Endothelial cell of umbilical vein (primary cell): ENCODE results near the gene ATP1A3. TPM values are rescaled to one million over a fixed set of nuclear protein-coding genes. Genes with fewer than 3 reads are reported as not detected.
"Not testable (repeated sequence)": the region's sequence is repeated elsewhere in the genome, so short reads cannot be mapped to it uniquely, and the experiment has no call there.

ENCODE experiments used
- BruUV-seq: library from RNA; stranded (reverse); fragments of 400-500 nt; replicated peaks from 2 replicates; lab custom pipeline; 2021; lab: Mats Ljungman, UMichigan
- CTCF ChIA-PET: fragments of 300-600, 350-600 bp; sonication (Branson Sonifier 250); formaldehyde crosslinking; loops from one replicate; lab custom pipeline; 2021; ENCODE audit warnings: antibody characterized with exemption, inconsistent platforms; lab: Charles Lee
- POLR2A ChIA-PET: fragments of 300-600, 350-600 bp; sonication (Branson Sonifier 250); formaldehyde crosslinking; loops from one replicate; lab custom pipeline; 2021; ENCODE audit warnings: antibody characterized with exemption, inconsistent platforms; lab: Charles Lee
- DNase-seq: peaks from one replicate; pipeline ENCODE4 v3.0.0-alpha.2; 2011; ENCODE audit warnings: low read depth, low spot score
- FAIRE-seq: peaks from 2 replicates; lab custom pipeline; 2011; peaks lifted over from hg19 to GRCh38; lab: Jason Lieb, UNC
- H2AFZ ChIP-seq: 2 replicates; pipeline ENCODE4 v1.6.0; 2012; ENCODE audit warnings: low read depth, low read length, control low read depth, inconsistent platforms
- H3K27ac ChIP-seq: 2 replicates; pipeline ENCODE4 v1.5.1; 2011; ENCODE audit warnings: low read depth, mild to moderate bottlenecking, control low read depth, low read length, moderate library complexity; ENCODE audit not compliant: insufficient read depth
- H3K27me3 ChIP-seq, 2 experiments: 2 replicates each; pipeline versions ENCODE4 v1.6.0 to v1.6.1; 2011; ENCODE audit warnings: low read length in 2 of 2, mixed read lengths in 1 of 2; ENCODE audit not compliant: control insufficient read depth in 2 of 2, insufficient read depth in 2 of 2
- H3K36me3 ChIP-seq, 2 experiments: 2 replicates in 1 of 2; 3 replicates in 1 of 2; pipeline ENCODE4 v1.5.1; 2011; ENCODE audit warnings: low read length in 2 of 2, mild to moderate bottlenecking in 1 of 2, moderate library complexity in 1 of 2; ENCODE audit not compliant: control insufficient read depth in 2 of 2, insufficient read depth in 2 of 2; ENCODE audit errors: extremely low read depth in 1 of 2
- H3K4me1 ChIP-seq: 3 replicates; pipeline ENCODE4 v1.5.1; 2011; ENCODE audit warnings: mild to moderate bottlenecking, low read length; ENCODE audit not compliant: control insufficient read depth, insufficient read depth; ENCODE audit errors: extremely low read depth
- H3K4me2 ChIP-seq: 2 replicates; pipeline ENCODE4 v1.6.1; 2011; ENCODE audit warnings: low read length, control low read depth, mixed read lengths; ENCODE audit not compliant: insufficient read depth
- H3K4me3 ChIP-seq, 3 experiments: fragments of 200-600 bp in 1 of 3; sonication (generic), shearing (Covaris generic) in 1 of 3; replicated peaks in 1 of 3; 2 replicates each; pipeline ENCODE4 v1.5.1; 2011 to 2016; ENCODE audit warnings: control low read depth in 3 of 3, low read length in 3 of 3, mild to moderate bottlenecking in 2 of 3, inconsistent platforms in 1 of 3, low read depth in 1 of 3, moderate library complexity in 1 of 3; ENCODE audit not compliant: insufficient read depth in 1 of 3
- H3K79me2 ChIP-seq: 2 replicates; pipeline ENCODE4 v1.6.0; 2012; ENCODE audit warnings: low read length, inconsistent platforms; ENCODE audit not compliant: control insufficient read depth, insufficient read depth
- H3K9ac ChIP-seq: replicated peaks from 2 replicates; pipeline ENCODE3; 2011; ENCODE audit warnings: low read length, control low read depth; ENCODE audit not compliant: insufficient read depth; ENCODE audit errors: extremely low read depth
- H3K9me1 ChIP-seq: replicated peaks from 3 replicates; pipeline ENCODE4 v1.6.0; 2011; ENCODE audit warnings: mild to moderate bottlenecking, low read length; ENCODE audit not compliant: control insufficient read depth, insufficient read depth; ENCODE audit errors: extremely low read depth
- H3K9me3 ChIP-seq: replicated peaks from 2 replicates; pipeline ENCODE4 v1.5.1; 2012; ENCODE audit warnings: low read length, inconsistent platforms; ENCODE audit not compliant: control insufficient read depth, insufficient read depth
- H4K20me1 ChIP-seq: replicated peaks from 2 replicates; pipeline ENCODE3; 2011; ENCODE audit warnings: mild to moderate bottlenecking, low read length; ENCODE audit not compliant: control insufficient read depth, insufficient read depth; ENCODE audit errors: extremely low read depth
- FOS ChIP-seq: IDR thresholded peaks from 2 replicates; pipeline ENCODE4 v1.6.1; 2011; ENCODE audit warnings: mild to moderate bottlenecking, low read length, moderate library complexity, borderline replicate concordance; ENCODE audit not compliant: insufficient read depth
- dilution Hi-C: fragments of 300-500 bp; cut with MboI; formaldehyde crosslinking; loops from one replicate; pipeline ENCODE4 v1.15.0; 2019; ENCODE audit warnings: low sequenced_read_pairs; ENCODE audit not compliant: extremely low pct_ligation_motif_present
- intact Hi-C: fragments of 100-400 bp; cut with micrococcal nuclease; formaldehyde crosslinking; loops from one replicate; pipeline ENCODE4 v1.10.0; 2022
- polyA plus RNA-seq, 4 experiments: library from polyadenylated mRNA; depleted of rRNA in 3 of 4; stranded (reverse) in 3 of 4; unstranded in 1 of 4; fragments of >200 nt; gene quantifications; 2 replicates each; pipeline versions ENCODE4 v1.2.1 to v1.2.3, GENCODE V29; 2011 to 2012; ENCODE audit warnings: missing spikeins in 1 of 4
- total RNA-seq: library from RNA; stranded (reverse); gene quantifications from 2 replicates; pipeline ENCODE4 v1.2.3, GENCODE V29; 2021

ATP1A3 gene
- total and polyA plus RNA-seq, 2 donors (not counting 3 experiments of a cell fraction or from before 2014, with no cell fraction given): 0.40 TPM; not detected in 1

- ChIA-PET CTCF (no interaction called here), POLR2A (no interaction called here)
- Histone ChIP-seq H4K20me1 (no peaks in the 10 kb centered on the region), H3K4me2 (no peak overlapping the region), H2AFZ (no peak overlapping the region), H3K27me3 (no peaks in the 10 kb centered on the region), H3K4me3 (no peak overlapping the region), H3K4me1 (no peaks in the 10 kb centered on the region), H3K9me1 (no peaks in the 10 kb centered on the region), H3K9me3 (no peaks in the 10 kb centered on the region), H3K79me2 (no peaks in the 10 kb centered on the region), H3K36me3 (no peaks in the 10 kb centered on the region), H3K9ac (no peak overlapping the region), H3K27ac (no peak overlapping the region)
- FAIRE-seq (no peak), DNase-seq (no peak)
- dilution Hi-C loops (no loop called here), intact Hi-C loops (no loop called here)
- BruUV-seq: no TSS peak
- no peak for TF ChIP-seq FOS
These were observed 48.6 kb upstream of the ATP1A3 start for GRCh38 chr19:42042455-42043170.

DNA sequence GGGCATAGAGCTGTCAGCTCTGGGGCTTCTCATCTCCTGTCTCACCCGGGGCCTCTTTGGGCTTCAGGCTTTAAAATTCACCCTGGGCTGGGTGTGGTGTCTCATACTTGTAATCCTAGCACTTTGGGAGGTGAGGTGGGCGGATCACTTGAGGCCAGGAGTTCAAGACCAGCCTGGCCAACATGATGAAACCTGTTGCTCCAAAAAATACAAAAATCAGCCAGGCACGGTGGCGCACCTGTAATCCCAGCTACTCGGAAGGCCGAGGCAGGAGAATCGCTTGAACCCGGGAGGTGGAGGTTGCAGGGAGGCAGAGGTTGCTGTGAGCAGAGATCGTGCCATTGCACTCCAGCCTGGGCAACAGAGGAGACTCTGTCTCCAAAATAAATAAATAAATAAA is 46.5 kb upstream of the ATP1A3 start:
- POLR2A ChIA-PET, H3K36me3 ChIP-seq, BruUV-seq, H4K20me1 ChIP-seq, H3K4me3 ChIP-seq, FAIRE-seq, H3K27ac ChIP-seq, H2AFZ ChIP-seq, H3K4me2 ChIP-seq, H3K9me3 ChIP-seq, H3K9ac ChIP-seq, intact Hi-C loops, H3K79me2 ChIP-seq, dilution Hi-C loops, DNase-seq, H3K4me1 ChIP-seq, H3K27me3 ChIP-seq, H3K9me1 ChIP-seq: not testable (repeated sequence)
- CTCF ChIA-PET: interaction anchor here (5.3 kb wide), 1 partner anchor 11 kb away, joined by 25 read pairs; no protein-coding TSS in a partner anchor
